ENCODE data around the gene SLC6A19.
"Not testable (repeated sequence)": the region's sequence is repeated elsewhere in the genome, so short reads cannot be mapped to it uniquely, and the experiment has no call there.

Gene SLC6A19

GRCh38 chr5:1226231-1226630, 24.8 kb downstream of the SLC6A19 start:
- DNase-seq, result no peak

GRCh38 chr5:1226839-1227581, 25.6 kb downstream of the SLC6A19 start:
- no peak for DNase-seq

- no peak for DNase-seq
These were observed 26.3 kb downstream of the SLC6A19 start for GRCh38 chr5:1227667-1228066.

GRCh38 chr5:1228120-1228519, 26.7 kb downstream of the SLC6A19 start:
- no peak for DNase-seq

- not testable (repeated sequence) for DNase-seq
These were observed 27.6 kb downstream of the SLC6A19 start for GRCh38 chr5:1229023-1229422.

GRCh38 chr5:1229822-1230221, 28.4 kb downstream of the SLC6A19 start:
- DNase-seq, result no peak

GRCh38 chr5:1230551-1230950, 29.2 kb downstream of the SLC6A19 start:
- no peak for DNase-seq

GRCh38 chr5:1231354-1231905, 30.0 kb downstream of the SLC6A19 start:
- no peak for DNase-seq

- DNase-seq, result no peak
These were observed 31.4 kb downstream of the SLC6A19 start for GRCh38 chr5:1232780-1233179.

- no peak for DNase-seq
These were observed 34.0 kb downstream of the SLC6A19 start for GRCh38 chr5:1235379-1235778.

GRCh38 chr5:1235838-1236237, 34.4 kb downstream of the SLC6A19 start:
- DNase-seq, result no peak

GRCh38 chr5:1239505-1240251, 38.3 kb downstream of the SLC6A19 start:
- DNase-seq, result no peak

- DNase-seq, result no peak
These were observed 39.3 kb downstream of the SLC6A19 start for GRCh38 chr5:1240496-1241260.

GRCh38 chr5:1241509-1242080, 40.2 kb downstream of the SLC6A19 start:
- DNase-seq, result no peak

GRCh38 chr5:1242733-1243486, 41.5 kb downstream of the SLC6A19 start:
- no peak for DNase-seq

- no peak for DNase-seq
These were observed 42.2 kb downstream of the SLC6A19 start for GRCh38 chr5:1243487-1244130.

GRCh38 chr5:1244255-1244654, 42.9 kb downstream of the SLC6A19 start:
- no peak for DNase-seq

- DNase-seq, result no peak
These were observed 43.6 kb downstream of the SLC6A19 start for GRCh38 chr5:1244976-1245375.

GRCh38 chr5:1245905-1246576, 44.6 kb downstream of the SLC6A19 start:
- no peak for DNase-seq

- DNase-seq, result no peak
These were observed 45.5 kb downstream of the SLC6A19 start for GRCh38 chr5:1246711-1247431.
